H1 (cell line): ENCODE results near the gene BRD4. TPM values are rescaled to one million over a fixed set of nuclear protein-coding genes. Genes with fewer than 3 reads are reported as not detected.

ENCODE experiments used
- CEBPB ChIP-seq: IDR thresholded peaks from 2 replicates; pipeline ENCODE4 v1.6.1; 2012; ENCODE audit warnings: low read depth, low read length
- JUND ChIP-seq: IDR thresholded peaks from 2 replicates; pipeline ENCODE4 v1.6.1; 2011; ENCODE audit warnings: mild to moderate bottlenecking, improper control_type of control experiment, low read length
- polyA plus RNA-seq, 7 experiments: library from polyadenylated mRNA; depleted of rRNA in 3 of 7; stranded (reverse) in 5 of 7; unstranded in 2 of 7; fragments of >200 nt in 5 of 7; fragments of 200-250 nt in 2 of 7; gene quantifications; 1 replicate in 5 of 7; 2 replicates in 1 of 7; 4 replicates in 1 of 7; pipeline versions ENCODE4 v1.2.1 to v1.2.3, GENCODE V29; 2011 to 2013; ENCODE audit warnings: missing spikeins in 2 of 7, mixed read lengths in 2 of 7
- total RNA-seq: library from RNA; stranded (reverse); fragmentation: NEBNext Ultra II Directional; extraction: Animal tissue kit (Norgen Biotek cat#: 25700); gene quantifications from 2 replicates; pipeline ENCODE4 v1.2.1, GENCODE V29; 2021

BRD4 gene
- total and polyA plus RNA-seq, 2 of the 8 experiments (the other 6 are each of a cell fraction or from before 2014, with no cell fraction given), result 14.1 to 146 TPM

GRCh38 chr19:15292847-15293582 lies 39.3 kb downstream of the BRD4 start (continued):
- no peak for TF ChIP-seq CEBPB
- no peak for TF ChIP-seq JUND
- TF ChIP-seq, all 59 proteins: peak for 0
